Body of pancreas (tissue), 4 donors: ENCODE data around the gene BPIFB4.

Experiments
- CTCF ChIP-seq, 7 experiments: fragments of 450-650 bp in 4 of 7; fragments of 200-600 bp in 3 of 7; sonication (generic) in 3 of 7; IDR thresholded peaks; one replicate each; pipeline ENCODE4 v1.5.1; 2016 to 2019; ENCODE audit warnings: antibody characterized with exemption in 7 of 7
- POLR2A ChIP-seq, 3 donors: fragments of 450-650 bp; IDR thresholded peaks; one replicate each; pipeline ENCODE4 v1.6.1; 2016; ENCODE audit warnings: antibody characterized with exemption in 3 of 3, mild to moderate bottlenecking in 2 of 3

GRCh38 chr20:33125983-33126382, 46.5 kb downstream of the BPIFB4 start:
- TF ChIP-seq CTCF (IDR thresholded peaks at IDR 0.05), result no peak
- TF ChIP-seq POLR2A (IDR thresholded peaks at IDR 0.05), result no peak
